HCT116 (cell line): Measurements from ENCODE around the gene ERMAP. TPM values are rescaled to one million over a fixed set of nuclear protein-coding genes. Genes with fewer than 3 reads are reported as not detected.

ENCODE experiments used
- ATAC-seq: fragments of 200-7000 bp; cut with Tn5 transposase; 2 replicates; pipeline ENCODE4 v1.9.1; 2020; ENCODE audit warnings: mild to moderate bottlenecking, moderate library complexity
- BruUV-seq: library from RNA; stranded (reverse); fragments of 400-500 nt; replicated peaks from 2 replicates; lab custom pipeline; 2021; lab: Mats Ljungman, UMichigan
- CTCF ChIA-PET: fragments of 300-600 bp; sonication (Branson Sonifier 250); formaldehyde crosslinking; loops from one replicate; lab custom pipeline; 2021; ENCODE audit warnings: antibody characterized with exemption; lab: Charles Lee
- POLR2A ChIA-PET: fragments of 300-600, 350-600 bp; sonication (Branson Sonifier 250); formaldehyde crosslinking; loops from one replicate; lab custom pipeline; 2021; ENCODE audit warnings: antibody characterized with exemption; lab: Charles Lee
- RAD21 ChIA-PET, 2 experiments: fragments of 300-600 bp; sonication (Branson Sonifier 250); formaldehyde crosslinking; loops; one replicate each; lab custom pipeline; 2023; ENCODE audit warnings: low total read pairs in 2 of 2; ENCODE audit not compliant: uncharacterized antibody in 2 of 2, unreplicated experiment in 2 of 2, low non-redundant PET in 1 of 2; lab: Charles Lee
- DNase-seq: peaks from one replicate; pipeline ENCODE4 v3.0.0-alpha.2; 2010; ENCODE audit warnings: low read depth, low spot score
- H2AFZ ChIP-seq: fragments of 200-600 bp; shearing (Covaris generic), sonication (generic); 2 replicates; pipeline ENCODE4 v1.6.1; 2017; ENCODE audit warnings: low read depth, mixed run types, mixed read lengths, antibody characterized with exemption, low read length; ENCODE audit not compliant: poor library complexity, severe bottlenecking
- H3K27ac ChIP-seq: 2 replicates; pipeline ENCODE4 v1.5.1; 2012; ENCODE audit warnings: low read depth, low read length
- H3K27me3 ChIP-seq: fragments of 200-600 bp; sonication (generic); 2 replicates; pipeline ENCODE4 v1.6.1; 2016; ENCODE audit warnings: mixed run types, low read length, mixed read lengths; ENCODE audit not compliant: insufficient read depth
- H3K36me3 ChIP-seq, 2 experiments: fragments of 200-500 bp in 1 of 2; fragments of 200-600 bp in 1 of 2; sonication (Bioruptor generic) in 1 of 2; sonication (generic) in 1 of 2; 2 replicates each; pipeline versions ENCODE4 v1.5.1 to v1.6.1; 2014 to 2016; ENCODE audit warnings: low read length in 2 of 2, inconsistent platforms in 1 of 2, mixed read lengths in 1 of 2, mixed run types in 1 of 2; ENCODE audit not compliant: insufficient read depth in 2 of 2, control insufficient read depth in 1 of 2
- H3K4me1 ChIP-seq, 2 experiments: fragments of 200-600 bp in 1 of 2; sonication (generic) in 1 of 2; 2 replicates each; pipeline versions ENCODE4 v1.5.1 to v1.6.1; 2012 to 2017; ENCODE audit warnings: low read length in 2 of 2, inconsistent platforms in 1 of 2, mild to moderate bottlenecking in 1 of 2, mixed read lengths in 1 of 2, mixed run types in 1 of 2, moderate library complexity in 1 of 2; ENCODE audit not compliant: insufficient read depth in 2 of 2, control insufficient read depth in 1 of 2
- H3K4me2 ChIP-seq: fragments of 200-600 bp; sonication (generic); 2 replicates; pipeline ENCODE4 v1.6.1; 2017; ENCODE audit warnings: mixed run types, low read length, mixed read lengths
- H3K4me3 ChIP-seq, 2 experiments: fragments of 200-600 bp in 1 of 2; sonication (generic) in 1 of 2; replicated peaks in 1 of 2; 2 replicates each; pipeline ENCODE4 v1.5.1; 2011 to 2016; ENCODE audit warnings: low read length in 2 of 2, control low read depth in 1 of 2, low read depth in 1 of 2, mild to moderate bottlenecking in 1 of 2, mixed read lengths in 1 of 2, mixed run types in 1 of 2
- H3K79me2 ChIP-seq: fragments of 200-600 bp; sonication (generic); 2 replicates; pipeline ENCODE4 v1.6.1; 2017; ENCODE audit warnings: mild to moderate bottlenecking, mixed run types, low read length, moderate library complexity, mixed read lengths; ENCODE audit not compliant: insufficient read depth
- H3K9ac ChIP-seq: fragments of 200-600 bp; sonication (generic); 2 replicates; pipeline ENCODE4 v1.6.1; 2016; ENCODE audit warnings: low read length, mixed read lengths
- H3K9me2 ChIP-seq: fragments of 200-600 bp; sonication (generic), shearing (Covaris generic); 2 replicates; pipeline ENCODE4 v1.6.1; 2017; ENCODE audit warnings: mixed run types, mild to moderate bottlenecking, moderate library complexity; ENCODE audit not compliant: insufficient read depth
- H3K9me3 ChIP-seq, 2 experiments: fragments of 200-500 bp in 1 of 2; fragments of 200-600 bp in 1 of 2; sonication (Bioruptor generic) in 1 of 2; sonication (generic) in 1 of 2; 2 replicates each; pipeline ENCODE4 v1.6.1; 2014 to 2017; ENCODE audit warnings: low read length in 2 of 2, mixed read lengths in 2 of 2, inconsistent platforms in 1 of 2, low read depth in 1 of 2, mild to moderate bottlenecking in 1 of 2, mixed run types in 1 of 2, moderate library complexity in 1 of 2; ENCODE audit not compliant: control insufficient read depth in 1 of 2, insufficient read depth in 1 of 2
- H4K20me1 ChIP-seq: fragments of 200-600 bp; sonication (generic), shearing (Covaris generic); 2 replicates; pipeline ENCODE4 v1.6.1; 2017; ENCODE audit warnings: mixed run types, mild to moderate bottlenecking, moderate library complexity; ENCODE audit not compliant: insufficient read depth
- CEBPB ChIP-seq: IDR thresholded peaks from 2 replicates; pipeline ENCODE4 v1.6.1; 2012; ENCODE audit warnings: low read depth
- EZH2 ChIP-seq: fragments of 200-600 bp; sonication (generic); IDR thresholded peaks from 2 replicates; pipeline ENCODE4 v1.6.1; 2017; ENCODE audit warnings: antibody characterized with exemption, mixed run types
- FOSL1 ChIP-seq: IDR thresholded peaks from 2 replicates; pipeline ENCODE4 v1.6.1; 2012; ENCODE audit warnings: low read depth
- JUND ChIP-seq: IDR thresholded peaks from 2 replicates; pipeline ENCODE4 v1.6.1; 2012
- POLR2A ChIP-seq: IDR thresholded peaks from 2 replicates; pipeline ENCODE4 v1.7.0; 2011; ENCODE audit warnings: borderline replicate concordance; ENCODE audit not compliant: insufficient read depth, insufficient read length; ENCODE audit errors: extremely low read depth
- POLR2AphosphoS5 ChIP-seq: IDR thresholded peaks from 2 replicates; pipeline ENCODE4 v1.6.1; 2011; ENCODE audit warnings: mild to moderate bottlenecking, low read depth, low read length, moderate library complexity
- RAD21 ChIP-seq: IDR thresholded peaks from 2 replicates; pipeline ENCODE4 v1.6.1; 2012; ENCODE audit warnings: low read depth, mild to moderate bottlenecking
- SIN3A ChIP-seq: IDR thresholded peaks from 2 replicates; pipeline ENCODE4 v1.6.1; 2012; ENCODE audit warnings: low read depth
- SP1 ChIP-seq: IDR thresholded peaks from 2 replicates; pipeline ENCODE4 v1.6.1; 2012; ENCODE audit warnings: low read depth
- TCF7L2 ChIP-seq: IDR thresholded peaks from 2 replicates; pipeline ENCODE4 v1.7.0; 2011; ENCODE audit warnings: borderline replicate concordance, inconsistent platforms; ENCODE audit not compliant: insufficient read depth, insufficient read length; ENCODE audit errors: extremely low read depth
- YY1 ChIP-seq: IDR thresholded peaks from 2 replicates; pipeline ENCODE4 v1.6.1; 2011; ENCODE audit warnings: low read length, low read depth, moderate library complexity, mild to moderate bottlenecking; ENCODE audit not compliant: insufficient replicate concordance; ENCODE audit errors: extremely low read depth
- ZFX ChIP-seq: fragments of 450-650 bp; IDR thresholded peaks from 2 replicates; pipeline ENCODE4 v1.6.1; 2017
- ZNF274 ChIP-seq: fragments of 200-500 bp; sonication (Bioruptor generic); IDR thresholded peaks from 2 replicates; pipeline ENCODE4 v1.6.1; 2014; ENCODE audit warnings: mild to moderate bottlenecking, low read depth, low read length, inconsistent platforms
- intact Hi-C: fragments of 100-400 bp; cut with micrococcal nuclease; formaldehyde crosslinking; loops from 2 replicates; pipeline ENCODE4 v1.10.0; 2022
- total RNA-seq: library from RNA; stranded (reverse); gene quantifications from one replicate; pipeline ENCODE4 v1.2.1, GENCODE V29; 2021; ENCODE audit not compliant: unreplicated experiment
- TF ChIP-seq, protein P1 (sequence below): IDR thresholded peaks from 2 replicates; pipeline ENCODE4 v1.6.1; 2011; ENCODE audit warnings: mild to moderate bottlenecking, low read length, moderate library complexity; ENCODE audit not compliant: insufficient replicate concordance; ENCODE audit errors: extremely low read depth
- TF ChIP-seq, protein P2 (sequence below), 3 experiments: fragments of 200-600 bp in 1 of 3; sonication (generic) in 1 of 3; IDR thresholded peaks in 2 of 3; conservative IDR thresholded peaks in 1 of 3; 2 replicates each; pipeline ENCODE4 v1.5.1; 2012 to 2017; ENCODE audit warnings: low read depth in 2 of 3, low read length in 2 of 3, antibody characterized with exemption in 1 of 3, borderline replicate concordance in 1 of 3, control low read depth in 1 of 3, mild to moderate bottlenecking in 1 of 3, mixed read lengths in 1 of 3, mixed run types in 1 of 3, moderate library complexity in 1 of 3; ENCODE audit not compliant: insufficient read depth in 1 of 3
- TF ChIP-seq, protein P3 (sequence below): IDR thresholded peaks from 2 replicates; pipeline ENCODE4 v1.6.1; 2012

ERMAP gene
- total RNA-seq, 1 experiment from 2014 or later = 5.4 TPM

DNA sequence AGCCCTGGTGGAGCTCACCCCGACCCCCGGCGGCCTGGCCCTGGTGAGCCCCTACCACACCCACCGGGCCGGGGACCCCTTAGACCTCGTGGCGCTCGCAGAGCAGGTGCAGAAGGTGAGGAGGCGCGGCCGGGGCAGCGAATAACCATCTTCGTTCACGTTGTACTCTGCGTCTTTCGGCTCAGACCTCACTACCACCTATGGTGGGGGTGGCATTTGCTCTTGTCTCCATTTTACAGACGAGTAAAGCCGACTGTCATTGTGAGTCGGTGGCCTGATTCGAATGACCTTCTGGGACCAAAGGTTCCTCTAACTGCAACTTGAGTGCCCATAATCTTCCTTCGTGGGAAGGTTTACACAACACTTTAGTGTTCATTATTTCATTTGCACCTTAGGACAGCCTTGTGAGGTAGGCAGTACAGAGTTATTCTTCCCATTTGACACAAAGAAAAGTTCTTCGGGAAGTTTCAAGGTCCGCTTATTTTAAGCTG lies 49.4 kb upstream of the ERMAP start:
- Histone ChIP-seq H4K20me1 (no peaks in the 10 kb centered on the region; the same call in 1 of the 2 replicates), H3K27ac (peak overlapping the region; percentile 69), H3K4me1 (peaks cover 11 to 18% of the 10 kb centered on the region in 2 experiments; a peak in 3 of 4 replicates), H2AFZ (no peak overlapping the region), H3K9ac (peak overlapping the region; percentile 81), H3K4me2 (peak overlapping the region; percentile 77), H3K9me3 (no peaks in the 10 kb centered on the region), H3K4me3 (peak overlapping the region; percentile 76 to 84), H3K9me2 (no peaks in the 10 kb centered on the region), H3K79me2 (peaks cover 19% of the 10 kb centered on the region), H3K36me3 (no peaks in the 10 kb centered on the region), H3K27me3 (no peaks in the 10 kb centered on the region)
- intact Hi-C loops = loop anchor here (10.0 kb wide), 1 partner anchor 1423 kb away; no protein-coding TSS in a partner anchor
- CTCF ChIA-PET = interaction anchor here (0.7 to 3.4 kb wide), 8 partner anchors 9 to 306 kb away, joined by 3 to 25 read pairs (median 8); partner anchors contain the start of gene ZNF691
- DNase-seq (no peak), ATAC-seq (peak; percentile 28)
- RAD21 ChIA-PET = interaction anchor here (1.0 to 1.7 kb wide), 2 partner anchors 306 kb away, joined by 6 to 8 read pairs; no protein-coding TSS in a partner anchor
- no TSS peak for BruUV-seq
- TF ChIP-seq SP1 = no peak
- TF ChIP-seq, protein P1, sequence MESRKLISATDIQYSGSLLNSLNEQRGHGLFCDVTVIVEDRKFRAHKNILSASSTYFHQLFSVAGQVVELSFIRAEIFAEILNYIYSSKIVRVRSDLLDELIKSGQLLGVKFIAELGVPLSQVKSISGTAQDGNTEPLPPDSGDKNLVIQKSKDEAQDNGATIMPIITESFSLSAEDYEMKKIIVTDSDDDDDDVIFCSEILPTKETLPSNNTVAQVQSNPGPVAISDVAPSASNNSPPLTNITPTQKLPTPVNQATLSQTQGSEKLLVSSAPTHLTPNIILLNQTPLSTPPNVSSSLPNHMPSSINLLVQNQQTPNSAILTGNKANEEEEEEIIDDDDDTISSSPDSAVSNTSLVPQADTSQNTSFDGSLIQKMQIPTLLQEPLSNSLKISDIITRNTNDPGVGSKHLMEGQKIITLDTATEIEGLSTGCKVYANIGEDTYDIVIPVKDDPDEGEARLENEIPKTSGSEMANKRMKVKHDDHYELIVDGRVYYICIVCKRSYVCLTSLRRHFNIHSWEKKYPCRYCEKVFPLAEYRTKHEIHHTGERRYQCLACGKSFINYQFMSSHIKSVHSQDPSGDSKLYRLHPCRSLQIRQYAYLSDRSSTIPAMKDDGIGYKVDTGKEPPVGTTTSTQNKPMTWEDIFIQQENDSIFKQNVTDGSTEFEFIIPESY = no peak
- POLR2A ChIA-PET = interaction anchor here (1.4 to 1.9 kb wide), 2 partner anchors 11 to 85 kb away, joined by 4 to 5 read pairs; partner anchors contain the start of gene YBX1

DNA sequence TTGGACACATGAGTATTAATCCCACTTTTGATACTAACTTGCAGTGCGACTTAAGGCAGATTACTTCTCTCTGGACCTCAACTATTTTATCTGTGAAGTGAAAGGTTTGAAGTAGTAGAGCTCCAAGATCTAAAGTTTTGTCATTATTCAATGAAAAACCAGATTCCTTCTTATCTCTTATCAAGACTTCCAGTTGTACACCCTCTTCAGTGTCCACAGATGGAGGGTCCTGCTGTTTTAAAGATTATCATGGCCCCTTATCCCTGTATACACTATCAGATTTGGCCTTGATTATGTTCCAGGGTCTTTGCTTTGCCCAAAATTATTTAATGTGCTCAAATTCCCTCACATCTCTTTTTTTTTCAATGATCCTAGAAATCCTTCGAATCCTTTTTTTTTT lies 48.8 kb upstream of the ERMAP start:
- Histone ChIP-seq H3K4me1 (peaks cover 11 to 18% of the 10 kb centered on the region in 2 experiments; a peak in 3 of 4 replicates), H3K9ac (peak overlapping the region; percentile 81), H3K27ac (no peak overlapping the region), H3K9me2 (no peaks in the 10 kb centered on the region), H3K4me2 (peak overlapping the region; percentile 77), H3K27me3 (no peaks in the 10 kb centered on the region), H3K4me3 (peak overlapping the region; percentile 76 to 84), H3K36me3 (no peaks in the 10 kb centered on the region), H3K79me2 (peaks cover 19% of the 10 kb centered on the region), H3K9me3 (no peaks in the 10 kb centered on the region), H4K20me1 (no peaks in the 10 kb centered on the region; the same call in 1 of the 2 replicates), H2AFZ (no peak overlapping the region)
- BruUV-seq = TSS peak; percentile 68
- ChIA-PET CTCF (interaction anchor here (3.4 kb wide), 1 partner anchor 10 kb away, joined by 23 read pairs; no protein-coding TSS in a partner anchor), RAD21 (no interaction called here), POLR2A (no interaction called here)
- ATAC-seq (no peak), DNase-seq (no peak)
- no peak for TF ChIP-seq POLR2AphosphoS5
- TF ChIP-seq, protein P2, sequence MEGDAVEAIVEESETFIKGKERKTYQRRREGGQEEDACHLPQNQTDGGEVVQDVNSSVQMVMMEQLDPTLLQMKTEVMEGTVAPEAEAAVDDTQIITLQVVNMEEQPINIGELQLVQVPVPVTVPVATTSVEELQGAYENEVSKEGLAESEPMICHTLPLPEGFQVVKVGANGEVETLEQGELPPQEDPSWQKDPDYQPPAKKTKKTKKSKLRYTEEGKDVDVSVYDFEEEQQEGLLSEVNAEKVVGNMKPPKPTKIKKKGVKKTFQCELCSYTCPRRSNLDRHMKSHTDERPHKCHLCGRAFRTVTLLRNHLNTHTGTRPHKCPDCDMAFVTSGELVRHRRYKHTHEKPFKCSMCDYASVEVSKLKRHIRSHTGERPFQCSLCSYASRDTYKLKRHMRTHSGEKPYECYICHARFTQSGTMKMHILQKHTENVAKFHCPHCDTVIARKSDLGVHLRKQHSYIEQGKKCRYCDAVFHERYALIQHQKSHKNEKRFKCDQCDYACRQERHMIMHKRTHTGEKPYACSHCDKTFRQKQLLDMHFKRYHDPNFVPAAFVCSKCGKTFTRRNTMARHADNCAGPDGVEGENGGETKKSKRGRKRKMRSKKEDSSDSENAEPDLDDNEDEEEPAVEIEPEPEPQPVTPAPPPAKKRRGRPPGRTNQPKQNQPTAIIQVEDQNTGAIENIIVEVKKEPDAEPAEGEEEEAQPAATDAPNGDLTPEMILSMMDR (IDR thresholded peaks at IDR 0.05 in 2 of 3, conservative IDR thresholded peaks at IDR 0.05 in 1 of 3; ENCODE audit: borderline replicate concordance in 1 of 3, insufficient read depth in 1 of 3, low read depth in 2 of 3, low read length in 2 of 3) = no peak
- TF ChIP-seq RAD21 = no peak
- TF ChIP-seq ZFX = no peak
- no peak for TF ChIP-seq EZH2
- TF ChIP-seq TCF7L2 = no peak
- no peak for TF ChIP-seq JUND
- TF ChIP-seq, protein P3, sequence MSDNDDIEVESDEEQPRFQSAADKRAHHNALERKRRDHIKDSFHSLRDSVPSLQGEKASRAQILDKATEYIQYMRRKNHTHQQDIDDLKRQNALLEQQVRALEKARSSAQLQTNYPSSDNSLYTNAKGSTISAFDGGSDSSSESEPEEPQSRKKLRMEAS = no peak
- TF ChIP-seq FOSL1 = no peak
- no peak for TF ChIP-seq CEBPB
- no peak for TF ChIP-seq ZNF274
- no peak for TF ChIP-seq YY1
- no peak for TF ChIP-seq POLR2A
- no peak for TF ChIP-seq SIN3A
- intact Hi-C loops = loop anchor here (10.0 kb wide), 1 partner anchor 1423 kb away; no protein-coding TSS in a partner anchor
